ENCODE data around the gene TACC3. TPM values are rescaled to one million over a fixed set of nuclear protein-coding genes. Genes with fewer than 3 reads are reported as not detected.

Gene TACC3
- total RNA-seq, 1 donor from 2014 or later = 40.1 TPM

GRCh38 chr4:1743975-1744374 lies 22.7 kb downstream of the TACC3 start:
- no peak for DNase-seq (ENCODE audit: extremely low read depth, low read depth, low spot score)

- no peak for DNase-seq (ENCODE audit: extremely low read depth, low read depth, low spot score)
These were observed 23.2 kb downstream of the TACC3 start for GRCh38 chr4:1744552-1744951.

- DNase-seq (ENCODE audit: extremely low read depth, low read depth, low spot score) = no peak
These were observed 23.8 kb downstream of the TACC3 start for GRCh38 chr4:1745165-1745564.

GRCh38 chr4:1745697-1746096 lies 24.4 kb downstream of the TACC3 start:
- no peak for DNase-seq (ENCODE audit: extremely low read depth, low read depth, low spot score)

GRCh38 chr4:1746265-1746691 lies 25.0 kb downstream of the TACC3 start:
- DNase-seq (ENCODE audit: extremely low read depth, low read depth, low spot score) = no peak

- DNase-seq (ENCODE audit: extremely low read depth, low read depth, low spot score) = no peak
These were observed 25.7 kb downstream of the TACC3 start for GRCh38 chr4:1746919-1747602.

GRCh38 chr4:1747603-1747967 lies 26.3 kb downstream of the TACC3 start:
- no peak for DNase-seq (ENCODE audit: extremely low read depth, low read depth, low spot score)

GRCh38 chr4:1748465-1748995 lies 27.2 kb downstream of the TACC3 start:
- no peak for DNase-seq (ENCODE audit: extremely low read depth, low read depth, low spot score)

- DNase-seq (ENCODE audit: extremely low read depth, low read depth, low spot score) = no peak
These were observed 28.0 kb downstream of the TACC3 start for GRCh38 chr4:1749370-1749769.

GRCh38 chr4:1749826-1750225 lies 28.5 kb downstream of the TACC3 start:
- no peak for DNase-seq (ENCODE audit: extremely low read depth, low read depth, low spot score)

GRCh38 chr4:1750381-1751154 lies 29.2 kb downstream of the TACC3 start:
- DNase-seq (ENCODE audit: extremely low read depth, low read depth, low spot score) = no peak

GRCh38 chr4:1751155-1751918 lies 30.0 kb downstream of the TACC3 start:
- no peak for DNase-seq (ENCODE audit: extremely low read depth, low read depth, low spot score)

- DNase-seq (ENCODE audit: extremely low read depth, low read depth, low spot score) = no peak
These were observed 30.6 kb downstream of the TACC3 start for GRCh38 chr4:1751919-1752283.

- DNase-seq (ENCODE audit: extremely low read depth, low read depth, low spot score) = no peak
These were observed 31.1 kb downstream of the TACC3 start for GRCh38 chr4:1752284-1753041.

GRCh38 chr4:1753294-1753696 lies 32.0 kb downstream of the TACC3 start:
- no peak for DNase-seq (ENCODE audit: extremely low read depth, low read depth, low spot score)

- DNase-seq (ENCODE audit: extremely low read depth, low read depth, low spot score) = no peak
These were observed 32.5 kb downstream of the TACC3 start for GRCh38 chr4:1753697-1754311.

- DNase-seq (ENCODE audit: extremely low read depth, low read depth, low spot score) = no peak
These were observed 33.0 kb downstream of the TACC3 start for GRCh38 chr4:1754336-1754735.

GRCh38 chr4:1755297-1755696 lies 34.0 kb downstream of the TACC3 start:
- DNase-seq (ENCODE audit: extremely low read depth, low read depth, low spot score) = no peak

GRCh38 chr4:1756079-1756478 lies 34.8 kb downstream of the TACC3 start:
- DNase-seq (ENCODE audit: extremely low read depth, low read depth, low spot score) = no peak

Data from glomerular endothelial cell (primary cell).